Stimulated activated CD8-positive, alpha-beta memory T cell treated with anti-CD3 and anti-CD28 coated beads, Interleukin-12 subunit alpha, Interleukin-12 subunit beta, amount 100 ng/mL, for 4 hours (primary cell): ENCODE results near the gene EPS8L2.

Source experiments
- DNase-seq: peaks from one replicate; pipeline ENCODE4 v3.0.0-alpha.2; 2020; ENCODE audit warnings: low read depth

EPS8L2 gene

DNA sequence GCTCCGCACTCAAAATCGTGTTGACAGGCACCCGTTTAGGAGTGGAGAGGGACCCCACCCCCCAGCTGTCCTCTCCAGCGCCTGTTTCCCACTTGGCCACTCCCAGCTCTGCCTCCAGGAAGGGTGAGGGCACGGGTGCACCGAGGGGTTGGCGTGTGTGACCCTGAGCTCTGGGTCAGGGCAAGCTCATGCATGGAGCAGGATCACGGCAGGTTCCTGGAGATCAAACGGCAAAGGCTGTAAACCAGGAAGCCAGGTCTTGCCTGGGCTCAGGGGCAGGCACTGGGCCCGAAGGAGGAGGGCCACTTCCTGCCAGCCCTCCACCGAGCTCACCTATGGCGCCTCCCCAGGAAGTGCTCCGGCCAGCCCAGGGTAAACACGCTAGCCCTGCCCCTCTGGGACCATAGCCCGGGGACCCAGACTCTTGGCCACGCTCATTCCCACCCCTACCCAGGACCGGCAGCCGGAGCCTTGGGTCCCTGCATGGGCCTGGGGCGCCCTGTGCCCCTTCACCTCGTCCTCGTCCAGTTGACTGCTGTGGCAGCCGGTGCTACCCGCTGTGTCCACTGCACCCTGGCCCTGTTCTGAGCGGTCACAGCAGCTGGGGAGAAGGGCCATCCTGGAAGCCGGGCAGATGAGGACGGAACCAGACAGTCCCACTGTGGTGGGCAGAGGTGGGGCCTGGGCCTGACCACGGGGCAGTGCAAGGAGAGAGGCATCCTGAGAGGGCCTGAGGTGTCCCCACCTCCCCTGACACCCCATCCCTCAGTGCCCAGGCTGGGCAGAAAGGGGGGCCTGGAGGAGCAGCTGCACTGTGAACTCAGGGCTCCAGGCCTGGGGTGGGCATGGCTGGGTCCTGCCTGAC is 1.0 kb upstream of the EPS8L2 start:
- no peak for DNase-seq

DNA sequence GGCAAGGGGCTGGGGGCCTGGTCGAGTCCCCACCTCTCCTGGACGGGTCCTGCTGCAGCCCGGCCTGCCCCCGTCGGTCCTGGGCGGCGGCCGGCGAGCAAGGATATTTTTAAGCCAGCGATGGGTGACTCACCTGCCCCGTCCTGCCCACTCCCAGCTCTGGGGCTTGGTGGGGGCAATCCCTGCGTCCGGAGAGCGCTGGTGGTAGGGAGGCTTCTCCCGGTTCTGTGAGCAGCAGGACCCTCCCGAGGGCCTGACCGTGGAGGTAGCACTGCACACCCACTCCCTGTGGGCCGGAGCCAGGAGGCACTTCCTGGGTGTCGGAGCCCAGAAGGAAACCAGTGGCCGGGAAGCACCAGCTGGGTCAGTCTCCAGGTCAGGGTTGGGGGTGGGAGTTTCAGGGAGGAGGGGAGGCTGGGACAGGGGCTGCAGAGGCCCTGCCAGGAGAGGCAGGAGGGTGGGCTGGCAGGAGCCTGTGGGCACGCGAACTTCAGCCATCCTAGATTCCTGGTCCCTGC is 467 bp downstream of the EPS8L2 start:
- no peak for DNase-seq

DNA sequence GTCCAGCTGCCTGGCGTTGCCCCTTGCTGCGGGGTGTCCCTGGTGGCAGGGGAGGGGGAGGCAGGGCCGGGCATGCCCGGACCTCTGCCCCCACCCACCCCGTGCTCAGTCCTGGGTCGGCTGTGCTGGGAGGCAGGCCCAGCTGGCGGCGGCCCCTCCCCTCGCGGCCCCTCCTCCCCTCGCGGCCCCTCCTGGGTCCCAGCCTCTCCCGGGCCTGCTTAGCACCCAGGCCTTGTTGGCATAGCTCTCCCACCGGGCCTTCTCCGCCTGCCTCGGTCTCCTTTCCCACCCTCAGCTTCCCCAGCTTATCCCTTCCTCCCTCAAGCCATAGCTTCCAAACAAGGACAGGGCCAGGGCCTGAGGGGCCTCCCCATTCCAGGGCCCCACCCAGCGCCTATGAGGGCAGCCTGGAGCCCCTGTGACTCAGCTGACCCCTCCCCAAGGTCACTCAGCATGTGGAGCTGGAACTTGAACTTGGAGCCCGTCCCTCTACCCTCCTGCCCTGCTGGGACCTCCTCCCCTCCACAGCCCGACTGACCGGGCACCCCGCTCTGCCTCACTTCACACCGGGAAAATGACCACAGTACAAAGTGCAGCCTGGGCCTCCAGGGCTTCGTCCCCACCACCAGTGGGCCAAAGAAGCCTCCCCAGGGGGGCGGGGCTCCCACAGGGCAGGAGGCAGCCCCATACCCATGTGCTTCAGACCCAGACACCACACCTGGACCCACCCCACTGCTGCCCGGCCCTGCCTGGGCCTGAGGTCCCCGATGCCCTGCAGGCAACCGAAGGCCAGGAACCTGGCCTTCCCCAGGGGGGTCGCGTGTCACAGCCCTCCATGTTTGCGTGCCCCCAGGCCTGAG is 1.2 kb downstream of the EPS8L2 start:
- no peak for DNase-seq

DNA sequence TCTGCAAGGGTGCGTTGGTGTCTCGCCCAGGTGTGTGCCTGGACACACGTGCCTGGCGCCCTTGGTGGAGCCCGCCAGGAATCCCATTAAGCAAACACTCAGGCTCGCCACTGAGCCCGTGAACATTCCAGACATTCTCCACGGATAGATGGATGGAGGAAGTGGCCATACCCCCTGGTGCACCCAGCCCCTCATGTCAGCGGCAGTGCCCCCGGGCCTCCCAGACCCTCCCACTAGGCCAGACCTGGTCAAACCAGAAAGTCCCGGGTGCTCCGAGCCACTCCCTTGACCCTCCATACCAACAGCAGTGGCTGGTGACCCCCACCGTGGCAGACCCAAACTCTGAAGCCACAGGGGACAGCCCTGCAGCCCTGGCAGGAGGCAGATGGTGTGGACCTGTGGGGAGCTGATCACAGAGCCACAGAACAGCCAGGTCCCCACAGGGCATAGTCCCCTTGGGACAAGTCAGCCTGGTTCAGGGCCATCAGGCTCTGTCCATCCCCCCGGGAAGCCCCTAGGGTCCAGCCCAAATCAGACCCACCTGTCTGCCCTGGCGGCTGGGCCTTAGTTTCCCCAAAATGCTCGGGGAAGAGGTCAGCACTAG is 1.9 kb downstream of the EPS8L2 start:
- DNase-seq: no peak

DNA sequence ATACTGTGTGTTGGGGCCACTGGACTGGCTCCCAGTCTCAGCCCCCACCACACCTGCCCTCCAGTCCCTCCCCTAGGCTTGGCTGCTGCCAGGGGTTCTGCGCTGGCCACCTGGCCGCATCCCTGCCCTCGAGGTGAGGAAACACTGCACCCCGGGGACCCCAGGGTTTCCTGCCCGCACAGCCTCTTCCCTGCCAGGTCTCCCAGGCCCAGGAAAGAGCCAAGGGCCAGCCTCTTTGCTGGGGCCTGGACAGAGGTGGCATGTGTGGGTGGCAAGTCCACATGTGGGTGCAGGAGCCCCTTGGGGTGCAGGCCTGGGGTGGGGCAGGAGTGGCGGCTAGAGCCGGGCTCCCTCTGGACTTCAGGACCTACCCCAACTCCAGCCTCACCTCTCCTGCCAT is 2.5 kb downstream of the EPS8L2 start:
- DNase-seq: no peak

DNA sequence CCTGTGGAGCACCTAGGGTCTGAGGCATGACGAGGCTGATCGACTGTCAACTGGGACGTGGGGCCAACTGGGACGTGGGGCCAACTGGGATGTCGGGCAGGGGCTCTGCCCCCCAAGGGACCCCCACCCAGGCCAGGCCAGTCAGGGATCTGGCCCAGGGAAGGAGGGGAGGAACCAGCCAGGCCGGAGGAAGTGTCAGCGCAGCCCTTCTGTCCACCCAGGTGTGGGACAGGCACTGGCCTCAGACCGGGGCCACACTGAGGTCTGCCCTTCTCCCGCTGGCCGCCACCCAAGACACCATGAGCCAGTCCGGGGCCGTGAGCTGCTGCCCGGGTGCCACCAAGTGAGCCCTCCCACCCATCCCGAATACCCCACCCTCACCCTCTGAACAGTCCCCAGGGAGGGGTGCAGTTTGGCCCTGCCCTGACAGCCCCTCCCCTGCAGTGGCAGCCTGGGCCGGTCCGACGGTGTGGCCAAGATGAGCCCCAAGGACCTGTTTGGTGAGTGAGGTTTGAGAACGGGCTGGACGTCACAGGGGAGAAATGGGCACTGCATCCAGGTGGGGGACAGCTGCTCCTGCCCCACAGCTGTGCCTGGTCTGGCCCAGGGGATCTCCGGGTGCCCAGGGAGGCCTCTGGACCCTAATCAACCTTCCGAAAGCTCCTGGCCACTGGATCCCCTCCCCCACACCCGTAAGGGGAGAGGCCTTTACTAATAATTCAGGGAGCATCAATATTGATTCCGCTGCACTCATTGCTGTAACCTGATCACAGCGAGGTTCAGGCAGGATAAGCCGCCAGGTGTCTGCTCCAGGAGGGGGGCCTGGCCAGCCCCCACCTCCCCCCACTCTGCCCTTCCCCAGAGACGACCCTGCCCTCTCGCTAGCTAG is 3.3 kb downstream of the EPS8L2 start:
- DNase-seq: no peak

DNA sequence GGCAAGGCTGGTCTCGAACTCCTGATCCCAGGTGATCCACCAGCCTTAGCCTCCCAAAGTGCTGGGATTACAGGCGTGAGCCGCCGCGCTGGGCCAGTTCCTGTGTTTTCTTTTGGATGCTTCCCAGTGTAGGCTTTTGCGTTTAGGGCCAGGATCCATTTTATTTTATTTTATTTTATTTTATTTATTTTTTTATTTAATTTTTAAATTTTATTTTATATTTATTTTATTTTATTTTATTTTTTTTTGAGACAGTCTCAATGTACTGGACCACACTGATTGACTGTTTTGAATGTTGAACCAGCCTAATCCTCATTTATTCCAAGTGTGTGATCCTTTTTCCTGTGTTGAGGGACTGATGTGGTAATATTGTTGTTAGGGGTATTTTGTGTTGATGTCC is 8.4 kb downstream of the EPS8L2 start:
- no peak for DNase-seq

DNA sequence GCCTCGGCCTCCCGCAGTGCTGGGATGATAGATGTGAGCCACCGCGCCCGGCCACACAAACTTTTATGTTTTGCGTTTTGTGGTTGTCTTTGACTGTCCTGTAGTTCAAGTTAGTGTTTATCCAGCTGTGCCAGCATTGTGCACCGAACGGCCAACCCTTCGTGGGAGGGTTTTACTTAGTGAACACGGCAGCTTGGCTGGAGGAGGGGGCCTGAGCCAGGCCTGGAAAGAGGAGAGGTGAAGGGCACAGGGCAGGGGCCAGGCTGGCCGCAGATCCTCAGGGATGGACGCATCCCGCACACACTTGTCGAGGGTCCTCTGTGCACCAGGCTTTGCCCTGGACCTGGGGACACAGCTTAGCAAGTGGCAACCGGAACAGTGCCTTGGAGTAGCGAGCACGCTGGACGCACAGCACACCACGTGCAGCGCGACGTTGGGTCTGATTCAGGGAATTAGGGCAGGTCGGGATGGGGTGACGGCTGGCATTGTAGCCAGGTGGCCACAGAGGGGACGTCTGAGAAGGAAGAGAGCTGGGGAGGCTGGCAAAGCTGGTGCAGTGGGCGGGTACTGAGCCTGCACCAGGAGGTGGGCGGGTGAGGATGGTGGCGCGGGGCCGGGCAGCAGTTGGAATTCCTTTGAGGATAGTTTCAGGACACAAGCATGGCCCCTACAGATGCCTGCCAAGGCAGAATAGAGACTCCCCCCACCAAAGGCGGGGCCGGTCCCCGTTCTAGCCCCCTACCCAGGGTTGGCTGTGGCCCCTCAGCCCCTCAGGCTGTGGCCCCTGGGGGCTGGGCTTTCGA is 13.4 kb downstream of the EPS8L2 start:
- no peak for DNase-seq

DNA sequence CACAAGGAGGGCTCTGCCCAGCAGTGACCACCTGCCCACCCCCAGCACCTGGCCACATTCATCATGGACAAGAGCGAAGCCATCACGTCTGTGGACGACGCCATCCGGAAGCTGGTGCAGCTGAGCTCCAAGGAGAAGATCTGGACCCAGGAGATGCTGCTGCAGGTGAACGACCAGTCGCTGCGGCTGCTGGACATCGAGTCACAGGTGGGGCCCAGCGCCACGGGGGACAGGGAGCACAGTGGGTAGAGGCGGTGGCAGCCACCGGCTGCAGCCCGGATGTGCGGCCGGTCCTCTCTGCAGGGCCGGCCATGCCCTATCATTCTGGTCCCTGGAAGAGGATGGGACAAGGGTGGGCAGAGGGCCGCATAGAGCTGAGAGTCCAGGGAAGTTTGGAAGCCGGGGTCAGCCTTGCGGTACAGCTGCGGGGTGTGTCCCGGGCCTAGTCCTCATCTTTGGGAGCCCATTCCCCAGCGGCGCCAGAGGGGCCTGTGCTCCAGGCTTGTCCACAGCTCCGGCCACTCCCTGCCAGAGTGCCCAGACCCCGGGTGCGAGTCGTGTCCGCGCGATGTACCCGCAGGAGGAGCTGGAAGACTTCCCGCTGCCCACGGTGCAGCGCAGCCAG is 14.1 kb downstream of the EPS8L2 start:
- DNase-seq: no peak

DNA sequence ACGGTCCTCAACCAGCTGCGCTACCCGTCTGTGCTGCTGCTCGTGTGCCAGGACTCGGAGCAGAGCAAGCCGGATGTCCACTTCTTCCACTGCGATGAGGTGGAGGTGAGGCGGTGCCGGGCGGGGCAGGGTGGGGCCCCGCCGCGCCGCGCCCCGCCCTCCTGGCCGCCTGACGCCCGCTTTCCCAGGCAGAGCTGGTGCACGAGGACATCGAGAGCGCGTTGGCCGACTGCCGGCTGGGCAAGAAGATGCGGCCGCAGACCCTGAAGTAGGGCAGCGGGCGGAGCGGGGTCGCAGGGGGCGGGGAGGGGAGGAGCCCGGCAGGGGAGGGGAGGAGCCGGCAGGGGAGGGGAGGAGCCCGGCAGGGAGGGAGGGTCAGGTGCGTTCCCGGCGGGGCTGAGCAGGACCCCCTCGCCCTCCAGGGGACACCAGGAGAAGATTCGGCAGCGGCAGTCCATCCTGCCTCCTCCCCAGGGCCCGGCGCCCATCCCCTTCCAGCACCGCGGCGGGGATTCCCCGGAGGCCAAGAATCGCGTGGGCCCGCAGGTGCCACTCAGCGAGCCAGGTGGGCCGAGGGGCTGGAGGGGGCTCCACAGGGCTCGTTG is 14.7 kb downstream of the EPS8L2 start:
- DNase-seq: no peak

DNA sequence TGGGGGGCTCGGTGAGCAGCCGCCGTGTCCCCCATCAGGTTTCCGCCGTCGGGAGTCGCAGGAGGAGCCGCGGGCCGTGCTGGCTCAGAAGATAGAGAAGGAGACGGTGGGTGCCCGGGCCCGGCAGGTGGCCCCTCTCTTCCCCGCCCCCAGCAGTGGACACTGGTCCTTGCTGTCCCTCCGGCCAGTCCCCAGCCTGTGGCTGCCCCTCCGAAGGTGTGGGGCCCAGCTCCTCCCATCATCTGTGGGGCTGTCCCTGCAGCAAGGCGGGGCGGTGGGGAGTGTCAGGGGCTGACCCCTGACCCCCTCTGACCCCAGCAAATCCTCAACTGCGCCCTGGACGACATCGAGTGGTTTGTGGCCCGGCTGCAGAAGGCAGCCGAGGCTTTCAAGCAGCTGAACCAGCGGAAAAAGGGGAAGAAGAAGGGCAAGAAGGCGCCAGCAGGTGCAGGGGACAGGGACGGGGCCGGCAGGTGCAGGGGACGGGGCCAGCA is 15.3 kb downstream of the EPS8L2 start:
- DNase-seq: no peak

DNA sequence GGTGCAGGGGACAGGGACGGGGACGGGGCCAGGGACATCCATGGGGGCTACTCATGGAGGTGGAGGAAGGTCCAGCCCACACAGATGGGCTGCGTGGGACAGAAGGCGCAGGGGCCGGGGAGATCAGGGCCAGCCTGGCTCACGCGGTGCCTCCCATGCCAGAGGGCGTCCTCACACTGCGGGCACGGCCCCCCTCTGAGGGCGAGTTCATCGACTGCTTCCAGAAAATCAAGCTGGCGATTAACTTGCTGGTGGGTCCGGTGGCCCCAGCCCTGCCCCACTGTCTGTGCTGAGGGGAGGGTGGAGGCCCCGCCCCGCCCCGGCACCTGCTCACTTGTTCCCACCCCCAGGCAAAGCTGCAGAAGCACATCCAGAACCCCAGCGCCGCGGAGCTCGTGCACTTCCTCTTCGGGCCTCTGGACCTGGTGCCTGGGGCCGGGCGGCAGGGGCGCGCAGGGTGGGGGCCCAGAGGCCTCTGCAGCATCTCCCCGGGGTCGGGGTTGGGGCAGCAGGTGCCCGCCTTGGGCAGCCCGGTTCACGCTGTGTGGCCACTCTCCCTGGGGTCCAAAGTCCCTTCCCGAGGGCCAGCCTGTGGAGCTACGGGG is 15.8 kb downstream of the EPS8L2 start:
- DNase-seq: no peak

DNA sequence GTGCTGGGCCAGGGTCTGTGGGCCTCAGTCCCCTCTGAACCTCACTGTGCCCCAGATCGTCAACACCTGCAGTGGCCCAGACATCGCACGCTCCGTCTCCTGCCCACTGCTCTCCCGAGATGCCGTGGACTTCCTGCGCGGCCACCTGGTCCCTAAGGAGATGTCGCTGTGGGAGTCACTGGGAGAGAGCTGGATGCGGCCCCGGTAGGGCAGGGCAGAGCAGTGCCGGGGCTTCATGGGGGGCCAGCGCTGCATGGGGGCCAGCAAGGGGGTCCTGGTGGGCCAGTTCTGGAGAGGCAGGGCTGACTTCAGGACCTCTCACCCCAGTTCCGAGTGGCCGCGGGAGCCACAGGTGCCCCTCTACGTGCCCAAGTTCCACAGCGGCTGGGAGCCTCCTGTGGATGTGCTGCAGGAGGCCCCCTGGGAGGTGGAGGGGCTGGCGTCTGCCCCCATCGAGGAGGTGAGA is 16.3 kb downstream of the EPS8L2 start:
- DNase-seq: no peak

DNA sequence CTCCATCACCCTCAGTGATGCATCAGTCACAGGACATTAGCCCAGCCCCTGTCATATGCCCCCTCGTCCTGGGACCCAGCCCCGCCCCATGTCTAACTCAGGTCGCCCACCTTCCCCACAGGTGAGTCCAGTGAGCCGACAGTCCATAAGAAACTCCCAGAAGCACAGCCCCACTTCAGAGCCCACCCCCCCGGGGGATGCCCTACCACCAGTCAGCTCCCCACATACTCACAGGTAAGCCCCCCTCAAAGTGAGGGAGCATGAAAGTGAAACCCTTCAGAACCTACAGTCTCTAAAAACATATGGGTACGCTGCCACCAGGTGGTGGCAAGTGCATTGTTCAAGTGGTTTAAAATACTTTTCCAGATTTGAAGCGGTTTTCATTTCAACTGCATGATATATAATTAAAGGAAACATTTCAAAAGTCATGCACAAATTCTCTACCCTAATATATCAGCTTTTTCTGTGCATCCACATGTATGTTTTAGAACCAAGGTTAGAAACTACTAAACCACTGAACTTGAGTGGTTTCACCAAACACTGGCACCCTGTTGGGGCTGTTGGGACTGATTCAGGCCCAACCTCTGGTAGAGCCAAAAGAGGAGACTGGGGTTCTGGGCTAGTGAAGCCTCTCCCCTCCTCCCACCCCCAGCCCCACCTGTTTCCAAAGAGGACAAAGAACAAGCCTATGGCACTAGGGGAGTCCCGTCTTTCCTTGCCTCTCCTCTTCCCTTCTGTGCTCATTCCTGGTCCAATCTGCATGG is 17.3 kb downstream of the EPS8L2 start:
- no peak for DNase-seq

DNA sequence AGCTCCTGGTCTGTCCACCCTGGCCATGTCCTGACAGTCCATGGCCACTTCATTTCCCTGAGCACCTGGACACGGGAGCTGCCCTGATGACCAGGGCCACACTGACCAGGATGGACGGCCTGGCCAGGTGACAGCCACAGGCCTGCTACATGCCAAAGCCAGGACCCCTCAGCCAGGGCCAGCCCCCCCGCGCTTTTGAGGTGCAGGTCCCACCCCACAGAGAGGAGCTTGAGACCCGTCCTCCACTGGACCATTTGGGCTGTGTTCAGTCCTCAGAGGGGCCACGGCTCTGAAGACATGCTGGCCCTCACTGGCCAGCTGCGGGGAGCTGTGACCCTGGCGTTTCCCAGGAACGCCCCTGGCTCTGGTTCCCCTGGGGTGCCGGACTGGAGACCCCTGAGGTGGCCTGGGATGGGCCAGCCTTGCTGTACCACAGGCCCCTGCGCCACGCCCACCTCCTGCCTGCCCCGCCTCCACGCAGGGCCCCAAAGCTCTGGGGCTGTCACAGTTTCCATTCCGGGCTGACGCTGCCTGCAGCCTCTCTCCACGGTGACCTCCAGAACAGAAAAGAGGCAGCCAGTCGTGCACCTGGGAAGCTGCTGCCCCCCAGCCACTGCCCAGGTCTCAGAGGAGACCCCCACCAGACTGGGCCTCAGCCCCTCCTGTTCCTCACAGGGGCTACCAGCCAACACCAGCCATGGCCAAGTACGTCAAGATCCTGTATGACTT is 18.2 kb downstream of the EPS8L2 start:
- no peak for DNase-seq

DNA sequence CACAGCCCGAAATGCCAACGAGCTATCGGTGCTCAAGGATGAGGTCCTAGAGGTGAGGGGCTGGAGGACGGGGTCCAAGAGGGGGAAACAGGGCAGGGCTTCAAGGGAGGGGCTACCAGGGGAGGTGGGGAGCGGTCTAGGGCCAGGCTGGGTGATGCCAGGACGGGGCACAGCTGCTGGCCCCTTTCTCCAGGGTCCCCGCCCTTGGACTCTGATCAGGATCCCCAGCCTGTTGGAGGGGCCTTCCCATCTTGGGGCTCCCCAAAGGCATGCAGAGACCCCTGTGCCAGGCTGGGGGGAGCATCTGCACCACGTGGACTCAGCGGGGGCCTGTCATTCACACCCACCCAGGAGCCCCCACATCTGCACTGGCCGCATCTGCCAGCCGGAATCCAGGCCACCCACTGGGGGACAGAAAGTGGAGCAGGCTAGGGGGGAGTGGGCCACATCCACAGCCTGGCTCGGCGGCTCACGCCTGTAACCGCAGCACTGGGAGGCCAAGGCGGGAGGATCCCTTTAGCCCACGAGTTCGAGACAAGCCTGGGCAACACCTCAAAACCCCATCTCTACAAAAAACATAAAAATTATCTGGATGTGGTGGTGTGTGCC is 18.9 kb downstream of the EPS8L2 start:
- no peak for DNase-seq

DNA sequence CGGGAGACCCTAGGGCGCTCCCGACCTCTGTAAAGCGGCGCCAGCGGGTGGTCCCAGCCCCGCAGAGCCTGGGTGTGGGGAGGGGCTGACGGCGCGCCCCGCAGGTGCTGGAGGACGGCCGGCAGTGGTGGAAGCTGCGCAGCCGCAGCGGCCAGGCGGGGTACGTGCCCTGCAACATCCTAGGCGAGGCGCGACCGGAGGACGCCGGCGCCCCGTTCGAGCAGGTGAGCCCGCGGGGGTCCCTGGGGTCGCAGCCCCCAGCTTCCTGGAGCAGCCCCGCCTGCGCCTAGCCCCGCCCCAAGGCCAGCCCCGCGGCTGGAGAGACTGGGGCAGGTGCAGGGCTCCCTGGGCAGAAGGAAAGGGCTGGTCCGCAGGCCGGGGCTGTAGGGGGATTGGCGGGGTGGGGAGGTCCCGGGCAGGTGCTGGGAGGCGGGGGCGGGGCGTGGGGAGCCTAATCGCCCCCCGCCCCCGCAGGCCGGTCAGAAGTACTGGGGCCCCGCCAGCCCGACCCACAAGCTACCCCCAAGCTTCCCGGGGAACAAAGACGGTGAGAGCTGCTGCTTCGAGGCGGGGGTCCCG is 19.7 kb downstream of the EPS8L2 start:
- DNase-seq: no peak
